ENCODE data around the gene ALDOA. TPM values are rescaled to one million over a fixed set of nuclear protein-coding genes. Genes with fewer than 3 reads are reported as not detected.
A peak's percentile ranks its signal among the peaks of the same experiment; 100 is the strongest.

The ALDOA gene
- total and polyA plus RNA-seq, 9 of the 15 experiments (the other 6 are each of a cell fraction or from before 2014, with no cell fraction given), result 311 to 2,224 (median 1,293) TPM

- TF ChIP-seq REST (IDR thresholded peaks at IDR 0.05; ENCODE audit: borderline replicate concordance) (peak; percentile 8; the same call in 1 of the 2 replicates), REST (CRISPR knock-in tag; IDR thresholded peaks at IDR 0.05; ENCODE audit: low read depth) (no peak), THRA (IDR thresholded peaks at IDR 0.05) (no peak), ZBTB34 (CRISPR knock-in tag; IDR thresholded peaks at IDR 0.05) (no peak), THAP7 (CRISPR knock-in tag; IDR thresholded peaks at IDR 0.05) (no peak), IFI16 (CRISPR knock-in tag; IDR thresholded peaks at IDR 0.05) (no peak), ZNF668 (CRISPR knock-in tag; IDR thresholded peaks at IDR 0.05) (no peak), ZC3H4 (CRISPR knock-in tag; IDR thresholded peaks at IDR 0.05; ENCODE audit: borderline replicate concordance) (no peak), CTCF (IDR thresholded peaks at IDR 0.05 in 2 of 3, conservative IDR thresholded peaks at IDR 0.05 in 1 of 3; ENCODE audit: insufficient read depth in 2 of 3, low read depth in 1 of 3, low read length in 3 of 3) (peak in 2 of 3 experiments; percentile 51 to 76; a peak in 5 of 6 replicates), FOXK2 (conservative IDR thresholded peaks at IDR 0.05 in 1 of 2, IDR thresholded peaks at IDR 0.05 in 1 of 2; ENCODE audit: low read depth in 2 of 2) (peak in 1 of 2 experiments; percentile 31; a peak in 1 of 4 replicates), CTCFL (IDR thresholded peaks at IDR 0.05; ENCODE audit: borderline replicate concordance, insufficient read depth, low read depth, low read length, poor library complexity, severe bottlenecking) (no peak), NBN (IDR thresholded peaks at IDR 0.05; ENCODE audit: low read depth) (no peak)
These were observed 23.7 kb upstream of the ALDOA start (continued) for GRCh38 chr16:30041841-30042240.

Measured in K562 (cell line).